ENCODE measurements around the gene CCS. TPM values are rescaled to one million over a fixed set of nuclear protein-coding genes. Genes with fewer than 3 reads are reported as not detected.
A peak's percentile ranks its signal among the peaks of the same experiment; 100 is the strongest.

Gene CCS
- total and polyA plus RNA-seq, 7 experiments from 2014 or later, result 32.8 to 63.5 (median 42.5) TPM

- POLR2A ChIA-PET, result interaction anchor here (1.0 to 1.6 kb wide), 3 partner anchors 9 to 15 kb away, joined by 3 to 7 read pairs (median 6); partner anchors contain the start of genes CTSF and ZDHHC24
- Histone ChIP-seq H3K4me3 (ENCODE audit: low read length) (no peak overlapping the region), H3K4me1 (ENCODE audit: control insufficient read depth in 2 of 2, insufficient read depth in 2 of 2, low read length in 2 of 2) (peaks cover 0 to 6% of the 10 kb centered on the region in 2 donors), H3K27me3 (ENCODE audit: control insufficient read depth in 2 of 2, insufficient read depth in 2 of 2, low read length in 2 of 2) (no peaks in the 10 kb centered on the region), H3K9me3 (ENCODE audit: control insufficient read depth in 2 of 3, low read length in 3 of 3) (no peaks in the 10 kb centered on the region), H3K27ac (ENCODE audit: low read depth, low read length) (no peak overlapping the region), H3K36me3 (ENCODE audit: control insufficient read depth in 2 of 3, insufficient read depth in 3 of 3, low read length in 3 of 3) (no peaks in the 10 kb centered on the region)
- Mint-ChIP-seq H3K4me1 (peaks cover 0 to 7% (median 7%) of the 10 kb centered on the region in 7 donors), H3K9me3 (no peaks in the 10 kb centered on the region), H3K4me3 (peak overlapping the region in 5 of 10 donors; percentile 33 to 52 (median 37)), H3K27me3 (peaks cover 0 to 17% (median 5%) of the 10 kb centered on the region in 5 donors), H3K27ac (no peak overlapping the region), H3K36me3 (no peaks in the 10 kb centered on the region)
- intact Hi-C loops (cut with micrococcal nuclease), result no loop called here
- DNase-seq, result peak in 6 of 9 donors; percentile 16 to 32 (median 29)
- ATAC-seq, result peak; percentile 74
- CTCF ChIA-PET, result no interaction called here
Observed at GRCh38 chr11:66559142-66559865, 33.7 kb upstream of the CCS start.

GRCh38 chr11:66559866-66560676 is 32.9 kb upstream of the CCS start:
- ChIA-PET POLR2A (interaction anchor here (1.0 to 1.6 kb wide), 3 partner anchors 8 to 16 kb away, joined by 3 to 7 read pairs (median 6); partner anchors contain the start of genes CTSF and ZDHHC24), CTCF (no interaction called here)
- peaks cover 0 to 6% of the 10 kb centered on the region in 2 donors for H3K4me1 ChIP-seq (ENCODE audit: control insufficient read depth in 2 of 2, insufficient read depth in 2 of 2, low read length in 2 of 2)
- H3K4me3 ChIP-seq (ENCODE audit: low read length), result no peak overlapping the region
- no peaks in the 10 kb centered on the region for H3K9me3 Mint-ChIP-seq
- peaks cover 0 to 17% (median 5%) of the 10 kb centered on the region in 5 donors for H3K27me3 Mint-ChIP-seq
- H3K4me1 Mint-ChIP-seq, result peaks cover 0 to 7% (median 7%) of the 10 kb centered on the region in 7 donors
- ATAC-seq (no peak), DNase-seq (no peak)
- no peak overlapping the region for H3K27ac Mint-ChIP-seq
- H3K4me3 Mint-ChIP-seq, result peak overlapping the region in 2 of 10 donors; percentile 29 to 52
- no peaks in the 10 kb centered on the region for H3K36me3 Mint-ChIP-seq
- H3K9me3 ChIP-seq (ENCODE audit: control insufficient read depth in 2 of 3, low read length in 3 of 3), result no peaks in the 10 kb centered on the region
- H3K36me3 ChIP-seq (ENCODE audit: control insufficient read depth in 2 of 3, insufficient read depth in 3 of 3, low read length in 3 of 3), result no peaks in the 10 kb centered on the region
- H3K27me3 ChIP-seq (ENCODE audit: control insufficient read depth in 2 of 2, insufficient read depth in 2 of 2, low read length in 2 of 2), result no peaks in the 10 kb centered on the region
- intact Hi-C loops (cut with micrococcal nuclease), result no loop called here
- no peak overlapping the region for H3K27ac ChIP-seq (ENCODE audit: low read depth, low read length)

GRCh38 chr11:66561178-66561974 is 31.6 kb upstream of the CCS start:
- peaks cover 0 to 11% (median 7%) of the 10 kb centered on the region in 7 donors for H3K4me1 Mint-ChIP-seq
- H3K4me3 Mint-ChIP-seq, result no peak overlapping the region
- no peaks in the 10 kb centered on the region for H3K36me3 ChIP-seq (ENCODE audit: control insufficient read depth in 2 of 3, insufficient read depth in 3 of 3, low read length in 3 of 3)
- POLR2A ChIA-PET, result interaction anchor here (1.1 kb wide), 1 partner anchor 15 kb away, joined by 5 read pairs; the partner anchor contains the start of gene ZDHHC24
- CTCF ChIA-PET, result no interaction called here
- H3K27me3 Mint-ChIP-seq, result peaks cover 0 to 12% (median 7%) of the 10 kb centered on the region in 5 donors
- no peaks in the 10 kb centered on the region for H3K9me3 Mint-ChIP-seq
- H3K9me3 ChIP-seq (ENCODE audit: control insufficient read depth in 2 of 3, low read length in 3 of 3), result no peaks in the 10 kb centered on the region
- DNase-seq (no peak), ATAC-seq (no peak)
- H3K4me1 ChIP-seq (ENCODE audit: control insufficient read depth in 2 of 2, insufficient read depth in 2 of 2, low read length in 2 of 2), result peaks cover 0 to 6% of the 10 kb centered on the region in 2 donors
- H3K27me3 ChIP-seq (ENCODE audit: control insufficient read depth in 2 of 2, insufficient read depth in 2 of 2, low read length in 2 of 2), result no peaks in the 10 kb centered on the region
- no peak overlapping the region for H3K27ac ChIP-seq (ENCODE audit: low read depth, low read length)
- no peak overlapping the region for H3K4me3 ChIP-seq (ENCODE audit: low read length)
- H3K27ac Mint-ChIP-seq, result no peak overlapping the region
- peaks cover 0 to 3% (median 0%) of the 10 kb centered on the region in 5 donors for H3K36me3 Mint-ChIP-seq
- intact Hi-C loops (cut with micrococcal nuclease), result no loop called here

GRCh38 chr11:66561975-66562248 is 31.1 kb upstream of the CCS start:
- peaks cover 0 to 11% (median 7%) of the 10 kb centered on the region in 7 donors for H3K4me1 Mint-ChIP-seq
- no peaks in the 10 kb centered on the region for H3K9me3 ChIP-seq (ENCODE audit: control insufficient read depth in 2 of 3, low read length in 3 of 3)
- peaks cover 0 to 3% (median 0%) of the 10 kb centered on the region in 5 donors for H3K36me3 Mint-ChIP-seq
- H3K27me3 ChIP-seq (ENCODE audit: control insufficient read depth in 2 of 2, insufficient read depth in 2 of 2, low read length in 2 of 2), result no peaks in the 10 kb centered on the region
- peaks cover 0 to 15% (median 7%) of the 10 kb centered on the region in 5 donors for H3K27me3 Mint-ChIP-seq
- ATAC-seq (no peak), DNase-seq (no peak)
- H3K4me3 ChIP-seq (ENCODE audit: low read length), result no peak overlapping the region
- H3K4me1 ChIP-seq (ENCODE audit: control insufficient read depth in 2 of 2, insufficient read depth in 2 of 2, low read length in 2 of 2), result peaks cover 0 to 6% of the 10 kb centered on the region in 2 donors
- ChIA-PET POLR2A (interaction anchor here (0.6 to 1.1 kb wide), 2 partner anchors 16 to 108 kb away, joined by 3 to 5 read pairs; partner anchors contain the start of gene ZDHHC24), CTCF (no interaction called here)
- H3K27ac ChIP-seq (ENCODE audit: low read depth, low read length), result no peak overlapping the region
- intact Hi-C loops (cut with micrococcal nuclease), result no loop called here
- no peak overlapping the region for H3K27ac Mint-ChIP-seq
- H3K9me3 Mint-ChIP-seq, result no peaks in the 10 kb centered on the region
- H3K36me3 ChIP-seq (ENCODE audit: control insufficient read depth in 2 of 3, insufficient read depth in 3 of 3, low read length in 3 of 3), result no peaks in the 10 kb centered on the region
- no peak overlapping the region for H3K4me3 Mint-ChIP-seq

GRCh38 chr11:66562275-66562674 is 30.7 kb upstream of the CCS start:
- POLR2A ChIA-PET, result interaction anchor here (0.6 to 1.2 kb wide), 3 partner anchors 16 to 116 kb away, joined by 3 to 7 read pairs (median 5); partner anchors contain the start of genes RBM4B and ZDHHC24
- Mint-ChIP-seq H3K9me3 (no peaks in the 10 kb centered on the region), H3K27me3 (peaks cover 0 to 18% (median 7%) of the 10 kb centered on the region in 5 donors), H3K4me1 (peaks cover 0 to 14% (median 8%) of the 10 kb centered on the region in 7 donors), H3K4me3 (no peak overlapping the region), H3K36me3 (peaks cover 0 to 3% (median 0%) of the 10 kb centered on the region in 5 donors), H3K27ac (no peak overlapping the region)
- CTCF ChIA-PET, result no interaction called here
- ATAC-seq (no peak), DNase-seq (no peak)
- H3K4me3 ChIP-seq (ENCODE audit: low read length), result no peak overlapping the region
- H3K4me1 ChIP-seq (ENCODE audit: control insufficient read depth in 2 of 2, insufficient read depth in 2 of 2, low read length in 2 of 2), result peaks cover 0 to 6% of the 10 kb centered on the region in 2 donors
- H3K27ac ChIP-seq (ENCODE audit: low read depth, low read length), result no peak overlapping the region
- H3K9me3 ChIP-seq (ENCODE audit: control insufficient read depth in 2 of 3, low read length in 3 of 3), result no peaks in the 10 kb centered on the region
- intact Hi-C loops (cut with micrococcal nuclease), result no loop called here
- H3K27me3 ChIP-seq (ENCODE audit: control insufficient read depth in 2 of 2, insufficient read depth in 2 of 2, low read length in 2 of 2), result no peaks in the 10 kb centered on the region
- no peaks in the 10 kb centered on the region for H3K36me3 ChIP-seq (ENCODE audit: control insufficient read depth in 2 of 3, insufficient read depth in 3 of 3, low read length in 3 of 3)

- Mint-ChIP-seq H3K36me3 (peaks cover 0 to 3% (median 0%) of the 10 kb centered on the region in 5 donors), H3K27ac (no peak overlapping the region), H3K27me3 (peaks cover 0 to 25% (median 7%) of the 10 kb centered on the region in 5 donors), H3K4me3 (peak overlapping the region in 1 of 10 donors; percentile 16), H3K9me3 (no peaks in the 10 kb centered on the region), H3K4me1 (peaks cover 0 to 16% (median 11%) of the 10 kb centered on the region in 7 donors)
- H3K36me3 ChIP-seq (ENCODE audit: control insufficient read depth in 2 of 3, insufficient read depth in 3 of 3, low read length in 3 of 3), result no peaks in the 10 kb centered on the region
- ATAC-seq, result no peak
- H3K9me3 ChIP-seq (ENCODE audit: control insufficient read depth in 2 of 3, low read length in 3 of 3), result no peaks in the 10 kb centered on the region
- CTCF ChIA-PET, result no interaction called here
- H3K27ac ChIP-seq (ENCODE audit: low read depth, low read length), result no peak overlapping the region
- POLR2A ChIA-PET, result interaction anchor here (1.2 kb wide), 1 partner anchor 115 kb away, joined by 7 read pairs; the partner anchor contains the start of gene RBM4B
- no peak overlapping the region for H3K4me3 ChIP-seq (ENCODE audit: low read length)
- DNase-seq, result no peak
- no peaks in the 10 kb centered on the region for H3K27me3 ChIP-seq (ENCODE audit: control insufficient read depth in 2 of 2, insufficient read depth in 2 of 2, low read length in 2 of 2)
- intact Hi-C loops (cut with micrococcal nuclease), result no loop called here
- H3K4me1 ChIP-seq (ENCODE audit: control insufficient read depth in 2 of 2, insufficient read depth in 2 of 2, low read length in 2 of 2), result peaks cover 0 to 12% of the 10 kb centered on the region in 2 donors
Observed at GRCh38 chr11:66562907-66563583, 29.9 kb upstream of the CCS start.

Data from naive thymus-derived CD4-positive, alpha-beta T cell (primary cell).